ENCODE results near the gene LGI4. TPM values are rescaled to one million over a fixed set of nuclear protein-coding genes. Genes with fewer than 3 reads are reported as not detected.

The LGI4 gene
- total and polyA plus RNA-seq, 2 experiments from 2014 or later: 3.4 to 4.3 TPM

DNA sequence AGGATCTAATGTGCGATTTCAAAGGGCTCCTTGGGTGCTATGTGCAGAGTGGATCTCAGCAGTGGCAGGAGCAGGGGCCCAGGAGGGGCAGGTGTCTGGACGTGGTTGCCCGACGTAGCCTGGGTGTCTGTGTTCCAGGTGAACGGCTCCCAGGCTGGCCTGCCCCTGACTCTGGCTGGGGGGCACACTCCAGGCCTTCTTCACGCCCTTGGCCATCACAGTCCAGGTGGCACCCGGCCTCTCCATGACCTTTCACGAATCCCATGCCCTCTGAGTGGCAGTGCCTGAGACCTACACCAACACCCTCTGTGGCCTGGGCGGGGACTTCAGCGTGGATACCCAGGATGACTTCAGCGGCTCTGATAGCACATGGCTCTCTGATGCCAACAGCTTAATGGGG is 30.5 kb downstream of the LGI4 start:
- ATAC-seq (no peak), DNase-seq (ENCODE audit: low spot score) (no peak)
- Histone ChIP-seq H3K36me3 (ENCODE audit: insufficient read depth) (no peaks in the 10 kb centered on the region), H3K27ac (ENCODE audit: low read depth) (no peak overlapping the region), H3K4me2 (no peak overlapping the region), H3K4me1 (ENCODE audit: insufficient read depth) (no peaks in the 10 kb centered on the region), H2AFZ (no peak overlapping the region), H4K20me1 (replicated peaks; ENCODE audit: insufficient read depth) (no peaks in the 10 kb centered on the region), H3K4me3 (no peak overlapping the region), H3K27me3 (ENCODE audit: insufficient read depth) (no peaks in the 10 kb centered on the region), H3F3A (replicated peaks; ENCODE audit: low read depth) (no peaks in the 10 kb centered on the region), H3K9me2 (ENCODE audit: insufficient read depth) (no peaks in the 10 kb centered on the region), H3K79me2 (replicated peaks; ENCODE audit: insufficient read depth) (no peaks in the 10 kb centered on the region)
- no peaks in the 10 kb centered on the region; the same call in 1 of the 3 replicates for H3K9me3 Mint-ChIP-seq
- peaks cover 11% of the 10 kb centered on the region; the same call in 1 of the 3 replicates for H3K36me3 Mint-ChIP-seq (ENCODE audit: low read depth)
- no peak for TF ChIP-seq NANOG (IDR thresholded peaks at IDR 0.05; ENCODE audit: borderline replicate concordance)
- TF ChIP-seq ZNF331 (CRISPR knock-in tag; IDR thresholded peaks at IDR 0.05; ENCODE audit: low read depth): no peak
- TF ChIP-seq STAT1 (IDR thresholded peaks at IDR 0.05; ENCODE audit: unreplicated experiment): no peak
- no peak for TF ChIP-seq JUNB (IDR thresholded peaks at IDR 0.05; ENCODE audit: unreplicated experiment)
- TF ChIP-seq, protein P1, sequence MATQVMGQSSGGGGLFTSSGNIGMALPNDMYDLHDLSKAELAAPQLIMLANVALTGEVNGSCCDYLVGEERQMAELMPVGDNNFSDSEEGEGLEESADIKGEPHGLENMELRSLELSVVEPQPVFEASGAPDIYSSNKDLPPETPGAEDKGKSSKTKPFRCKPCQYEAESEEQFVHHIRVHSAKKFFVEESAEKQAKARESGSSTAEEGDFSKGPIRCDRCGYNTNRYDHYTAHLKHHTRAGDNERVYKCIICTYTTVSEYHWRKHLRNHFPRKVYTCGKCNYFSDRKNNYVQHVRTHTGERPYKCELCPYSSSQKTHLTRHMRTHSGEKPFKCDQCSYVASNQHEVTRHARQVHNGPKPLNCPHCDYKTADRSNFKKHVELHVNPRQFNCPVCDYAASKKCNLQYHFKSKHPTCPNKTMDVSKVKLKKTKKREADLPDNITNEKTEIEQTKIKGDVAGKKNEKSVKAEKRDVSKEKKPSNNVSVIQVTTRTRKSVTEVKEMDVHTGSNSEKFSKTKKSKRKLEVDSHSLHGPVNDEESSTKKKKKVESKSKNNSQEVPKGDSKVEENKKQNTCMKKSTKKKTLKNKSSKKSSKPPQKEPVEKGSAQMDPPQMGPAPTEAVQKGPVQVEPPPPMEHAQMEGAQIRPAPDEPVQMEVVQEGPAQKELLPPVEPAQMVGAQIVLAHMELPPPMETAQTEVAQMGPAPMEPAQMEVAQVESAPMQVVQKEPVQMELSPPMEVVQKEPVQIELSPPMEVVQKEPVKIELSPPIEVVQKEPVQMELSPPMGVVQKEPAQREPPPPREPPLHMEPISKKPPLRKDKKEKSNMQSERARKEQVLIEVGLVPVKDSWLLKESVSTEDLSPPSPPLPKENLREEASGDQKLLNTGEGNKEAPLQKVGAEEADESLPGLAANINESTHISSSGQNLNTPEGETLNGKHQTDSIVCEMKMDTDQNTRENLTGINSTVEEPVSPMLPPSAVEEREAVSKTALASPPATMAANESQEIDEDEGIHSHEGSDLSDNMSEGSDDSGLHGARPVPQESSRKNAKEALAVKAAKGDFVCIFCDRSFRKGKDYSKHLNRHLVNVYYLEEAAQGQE (IDR thresholded peaks at IDR 0.05; ENCODE audit: unreplicated experiment): no peak
- TF ChIP-seq ZNF114 (CRISPR knock-in tag; IDR thresholded peaks at IDR 0.05): no peak
- TF ChIP-seq, protein P2, sequence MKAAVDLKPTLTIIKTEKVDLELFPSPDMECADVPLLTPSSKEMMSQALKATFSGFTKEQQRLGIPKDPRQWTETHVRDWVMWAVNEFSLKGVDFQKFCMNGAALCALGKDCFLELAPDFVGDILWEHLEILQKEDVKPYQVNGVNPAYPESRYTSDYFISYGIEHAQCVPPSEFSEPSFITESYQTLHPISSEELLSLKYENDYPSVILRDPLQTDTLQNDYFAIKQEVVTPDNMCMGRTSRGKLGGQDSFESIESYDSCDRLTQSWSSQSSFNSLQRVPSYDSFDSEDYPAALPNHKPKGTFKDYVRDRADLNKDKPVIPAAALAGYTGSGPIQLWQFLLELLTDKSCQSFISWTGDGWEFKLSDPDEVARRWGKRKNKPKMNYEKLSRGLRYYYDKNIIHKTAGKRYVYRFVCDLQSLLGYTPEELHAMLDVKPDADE (IDR thresholded peaks at IDR 0.05): no peak
- TF ChIP-seq EZH2phosphoT487 (IDR thresholded peaks at IDR 0.05; ENCODE audit: unreplicated experiment): no peak
- no peak for TF ChIP-seq CREB1 (CRISPR knock-in tag; IDR thresholded peaks at IDR 0.05; ENCODE audit: low read depth)
- no peak for TF ChIP-seq EZH2 (IDR thresholded peaks at IDR 0.05; ENCODE audit: low read depth, unreplicated experiment)
- TF ChIP-seq POLR2AphosphoS5 (IDR thresholded peaks at IDR 0.05; ENCODE audit: low read depth): no peak
- TF ChIP-seq, protein P3, sequence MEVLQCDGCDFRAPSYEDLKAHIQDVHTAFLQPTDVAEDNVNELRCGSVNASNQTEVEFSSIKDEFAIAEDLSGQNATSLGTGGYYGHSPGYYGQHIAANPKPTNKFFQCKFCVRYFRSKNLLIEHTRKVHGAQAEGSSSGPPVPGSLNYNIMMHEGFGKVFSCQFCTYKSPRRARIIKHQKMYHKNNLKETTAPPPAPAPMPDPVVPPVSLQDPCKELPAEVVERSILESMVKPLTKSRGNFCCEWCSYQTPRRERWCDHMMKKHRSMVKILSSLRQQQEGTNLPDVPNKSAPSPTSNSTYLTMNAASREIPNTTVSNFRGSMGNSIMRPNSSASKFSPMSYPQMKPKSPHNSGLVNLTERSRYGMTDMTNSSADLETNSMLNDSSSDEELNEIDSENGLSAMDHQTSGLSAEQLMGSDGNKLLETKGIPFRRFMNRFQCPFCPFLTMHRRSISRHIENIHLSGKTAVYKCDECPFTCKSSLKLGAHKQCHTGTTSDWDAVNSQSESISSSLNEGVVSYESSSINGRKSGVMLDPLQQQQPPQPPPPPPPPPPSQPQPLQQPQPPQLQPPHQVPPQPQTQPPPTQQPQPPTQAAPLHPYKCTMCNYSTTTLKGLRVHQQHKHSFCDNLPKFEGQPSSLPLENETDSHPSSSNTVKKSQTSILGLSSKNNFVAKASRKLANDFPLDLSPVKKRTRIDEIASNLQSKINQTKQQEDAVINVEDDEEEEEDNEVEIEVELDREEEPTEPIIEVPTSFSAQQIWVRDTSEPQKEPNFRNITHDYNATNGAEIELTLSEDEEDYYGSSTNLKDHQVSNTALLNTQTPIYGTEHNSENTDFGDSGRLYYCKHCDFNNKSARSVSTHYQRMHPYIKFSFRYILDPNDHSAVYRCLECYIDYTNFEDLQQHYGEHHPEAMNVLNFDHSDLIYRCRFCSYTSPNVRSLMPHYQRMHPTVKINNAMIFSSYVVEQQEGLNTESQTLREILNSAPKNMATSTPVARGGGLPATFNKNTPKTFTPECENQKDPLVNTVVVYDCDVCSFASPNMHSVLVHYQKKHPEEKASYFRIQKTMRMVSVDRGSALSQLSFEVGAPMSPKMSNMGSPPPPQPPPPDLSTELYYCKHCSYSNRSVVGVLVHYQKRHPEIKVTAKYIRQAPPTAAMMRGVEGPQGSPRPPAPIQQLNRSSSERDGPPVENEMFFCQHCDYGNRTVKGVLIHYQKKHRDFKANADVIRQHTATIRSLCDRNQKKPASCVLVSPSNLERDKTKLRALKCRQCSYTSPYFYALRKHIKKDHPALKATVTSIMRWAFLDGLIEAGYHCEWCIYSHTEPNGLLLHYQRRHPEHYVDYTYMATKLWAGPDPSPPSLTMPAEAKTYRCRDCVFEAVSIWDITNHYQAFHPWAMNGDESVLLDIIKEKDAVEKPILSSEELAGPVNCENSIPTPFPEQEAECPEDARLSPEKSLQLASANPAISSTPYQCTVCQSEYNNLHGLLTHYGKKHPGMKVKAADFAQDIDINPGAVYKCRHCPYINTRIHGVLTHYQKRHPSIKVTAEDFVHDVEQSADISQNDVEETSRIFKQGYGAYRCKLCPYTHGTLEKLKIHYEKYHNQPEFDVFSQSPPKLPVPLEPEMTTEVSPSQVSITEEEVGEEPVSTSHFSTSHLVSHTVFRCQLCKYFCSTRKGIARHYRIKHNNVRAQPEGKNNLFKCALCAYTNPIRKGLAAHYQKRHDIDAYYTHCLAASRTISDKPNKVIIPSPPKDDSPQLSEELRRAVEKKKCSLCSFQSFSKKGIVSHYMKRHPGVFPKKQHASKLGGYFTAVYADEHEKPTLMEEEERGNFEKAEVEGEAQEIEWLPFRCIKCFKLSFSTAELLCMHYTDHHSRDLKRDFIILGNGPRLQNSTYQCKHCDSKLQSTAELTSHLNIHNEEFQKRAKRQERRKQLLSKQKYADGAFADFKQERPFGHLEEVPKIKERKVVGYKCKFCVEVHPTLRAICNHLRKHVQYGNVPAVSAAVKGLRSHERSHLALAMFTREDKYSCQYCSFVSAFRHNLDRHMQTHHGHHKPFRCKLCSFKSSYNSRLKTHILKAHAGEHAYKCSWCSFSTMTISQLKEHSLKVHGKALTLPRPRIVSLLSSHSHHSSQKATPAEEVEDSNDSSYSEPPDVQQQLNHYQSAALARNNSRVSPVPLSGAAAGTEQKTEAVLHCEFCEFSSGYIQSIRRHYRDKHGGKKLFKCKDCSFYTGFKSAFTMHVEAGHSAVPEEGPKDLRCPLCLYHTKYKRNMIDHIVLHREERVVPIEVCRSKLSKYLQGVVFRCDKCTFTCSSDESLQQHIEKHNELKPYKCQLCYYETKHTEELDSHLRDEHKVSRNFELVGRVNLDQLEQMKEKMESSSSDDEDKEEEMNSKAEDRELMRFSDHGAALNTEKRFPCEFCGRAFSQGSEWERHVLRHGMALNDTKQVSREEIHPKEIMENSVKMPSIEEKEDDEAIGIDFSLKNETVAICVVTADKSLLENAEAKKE (CRISPR knock-in tag; IDR thresholded peaks at IDR 0.05): no peak
- TF ChIP-seq, protein P4, sequence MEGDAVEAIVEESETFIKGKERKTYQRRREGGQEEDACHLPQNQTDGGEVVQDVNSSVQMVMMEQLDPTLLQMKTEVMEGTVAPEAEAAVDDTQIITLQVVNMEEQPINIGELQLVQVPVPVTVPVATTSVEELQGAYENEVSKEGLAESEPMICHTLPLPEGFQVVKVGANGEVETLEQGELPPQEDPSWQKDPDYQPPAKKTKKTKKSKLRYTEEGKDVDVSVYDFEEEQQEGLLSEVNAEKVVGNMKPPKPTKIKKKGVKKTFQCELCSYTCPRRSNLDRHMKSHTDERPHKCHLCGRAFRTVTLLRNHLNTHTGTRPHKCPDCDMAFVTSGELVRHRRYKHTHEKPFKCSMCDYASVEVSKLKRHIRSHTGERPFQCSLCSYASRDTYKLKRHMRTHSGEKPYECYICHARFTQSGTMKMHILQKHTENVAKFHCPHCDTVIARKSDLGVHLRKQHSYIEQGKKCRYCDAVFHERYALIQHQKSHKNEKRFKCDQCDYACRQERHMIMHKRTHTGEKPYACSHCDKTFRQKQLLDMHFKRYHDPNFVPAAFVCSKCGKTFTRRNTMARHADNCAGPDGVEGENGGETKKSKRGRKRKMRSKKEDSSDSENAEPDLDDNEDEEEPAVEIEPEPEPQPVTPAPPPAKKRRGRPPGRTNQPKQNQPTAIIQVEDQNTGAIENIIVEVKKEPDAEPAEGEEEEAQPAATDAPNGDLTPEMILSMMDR (conservative IDR thresholded peaks at IDR 0.05; ENCODE audit: low read depth in 2 of 2): no peak
- no peak overlapping the region for H3K27ac Mint-ChIP-seq
- peaks cover 3% of the 10 kb centered on the region; the same call in 1 of the 3 replicates for H3K4me1 Mint-ChIP-seq
- H3K4me3 Mint-ChIP-seq: no peak overlapping the region
- H3K27me3 Mint-ChIP-seq (ENCODE audit: insufficient read depth, low read depth, poor library complexity): peaks cover 17% of the 10 kb centered on the region

All from GM23338 (cell line).